ENCODE measurements around the gene MICU2. TPM values are rescaled to one million over a fixed set of nuclear protein-coding genes. Genes with fewer than 3 reads are reported as not detected.

The MICU2 gene
- total and polyA plus RNA-seq, 2 donors (not counting 1 experiment from before 2014, with no cell fraction given): 43.3 to 43.9 TPM

GRCh38 chr13:21522847-21523246, 81.1 kb downstream of the MICU2 start:
- no peak for DNase-seq (ENCODE audit: low read depth in 2 of 2)
- no peak overlapping the region for H3K27ac ChIP-seq (ENCODE audit: insufficient read depth, low read length)
- TF ChIP-seq CTCF (conservative IDR thresholded peaks at IDR 0.05 in 1 of 2, IDR thresholded peaks at IDR 0.05 in 1 of 2; ENCODE audit: low read depth in 1 of 2, low read length in 2 of 2) (no peak), EZH2 (IDR thresholded peaks at IDR 0.05; ENCODE audit: low read length, missing control alignments) (no peak)
- H3K4me3 ChIP-seq (replicated peaks in 1 of 4; ENCODE audit: control extremely low read depth in 1 of 4, insufficient read depth in 1 of 4, low read depth in 3 of 4, low read length in 4 of 4): no peak overlapping the region
- no peaks in the 10 kb centered on the region for H3K36me3 ChIP-seq (ENCODE audit: control insufficient read depth, insufficient read depth, low read length)
- H3K4me1 ChIP-seq (ENCODE audit: control insufficient read depth, extremely low read depth, insufficient read depth, low read length): no peaks in the 10 kb centered on the region
- no peak overlapping the region for H2AFZ ChIP-seq (ENCODE audit: low read length)
- H3K79me2 ChIP-seq (ENCODE audit: control insufficient read depth, insufficient read depth, low read length): no peaks in the 10 kb centered on the region
- H3K9me3 ChIP-seq (ENCODE audit: control insufficient read depth, insufficient read depth, low read depth, low read length): no peaks in the 10 kb centered on the region
- no peak overlapping the region for H3K4me2 ChIP-seq (ENCODE audit: extremely low read depth, insufficient read depth, low read length)
- H4K20me1 ChIP-seq (ENCODE audit: control insufficient read depth, extremely low read depth, insufficient read depth, low read length): no peaks in the 10 kb centered on the region
- H3K27me3 ChIP-seq (ENCODE audit: control insufficient read depth, insufficient read depth, low read length): no peaks in the 10 kb centered on the region
- H3K9ac ChIP-seq (ENCODE audit: insufficient read depth, low read length): no peak overlapping the region

- H3K4me1 ChIP-seq (ENCODE audit: control insufficient read depth, extremely low read depth, insufficient read depth, low read length): no peaks in the 10 kb centered on the region
- no peaks in the 10 kb centered on the region for H3K36me3 ChIP-seq (ENCODE audit: control insufficient read depth, insufficient read depth, low read length)
- no peaks in the 10 kb centered on the region for H3K27me3 ChIP-seq (ENCODE audit: control insufficient read depth, insufficient read depth, low read length)
- no peak for TF ChIP-seq CTCF (conservative IDR thresholded peaks at IDR 0.05 in 1 of 2, IDR thresholded peaks at IDR 0.05 in 1 of 2; ENCODE audit: low read depth in 1 of 2, low read length in 2 of 2)
- no peak for TF ChIP-seq EZH2 (IDR thresholded peaks at IDR 0.05; ENCODE audit: low read length, missing control alignments)
- H4K20me1 ChIP-seq (ENCODE audit: control insufficient read depth, extremely low read depth, insufficient read depth, low read length): no peaks in the 10 kb centered on the region
- no peak overlapping the region for H2AFZ ChIP-seq (ENCODE audit: low read length)
- no peaks in the 10 kb centered on the region for H3K79me2 ChIP-seq (ENCODE audit: control insufficient read depth, insufficient read depth, low read length)
- no peak overlapping the region for H3K4me2 ChIP-seq (ENCODE audit: extremely low read depth, insufficient read depth, low read length)
- H3K9me3 ChIP-seq (ENCODE audit: control insufficient read depth, insufficient read depth, low read depth, low read length): no peaks in the 10 kb centered on the region
- DNase-seq (ENCODE audit: low read depth in 2 of 2): no peak
- no peak overlapping the region for H3K9ac ChIP-seq (ENCODE audit: insufficient read depth, low read length)
- H3K27ac ChIP-seq (ENCODE audit: insufficient read depth, low read length): no peak overlapping the region
- no peak overlapping the region for H3K4me3 ChIP-seq (replicated peaks in 1 of 4; ENCODE audit: control extremely low read depth in 1 of 4, insufficient read depth in 1 of 4, low read depth in 3 of 4, low read length in 4 of 4)
Measured at GRCh38 chr13:21522130-21522529, 81.8 kb downstream of the MICU2 start.

GRCh38 chr13:21518617-21519144, 85.3 kb downstream of the MICU2 start:
- H4K20me1 ChIP-seq (ENCODE audit: control insufficient read depth, extremely low read depth, insufficient read depth, low read length): no peaks in the 10 kb centered on the region
- no peaks in the 10 kb centered on the region for H3K79me2 ChIP-seq (ENCODE audit: control insufficient read depth, insufficient read depth, low read length)
- H3K36me3 ChIP-seq (ENCODE audit: control insufficient read depth, insufficient read depth, low read length): no peaks in the 10 kb centered on the region
- no peak for DNase-seq (ENCODE audit: low read depth in 2 of 2)
- no peak overlapping the region for H3K4me2 ChIP-seq (ENCODE audit: extremely low read depth, insufficient read depth, low read length)
- TF ChIP-seq CTCF (conservative IDR thresholded peaks at IDR 0.05 in 1 of 2, IDR thresholded peaks at IDR 0.05 in 1 of 2; ENCODE audit: low read depth in 1 of 2, low read length in 2 of 2) (no peak), EZH2 (IDR thresholded peaks at IDR 0.05; ENCODE audit: low read length, missing control alignments) (no peak)
- no peaks in the 10 kb centered on the region for H3K9me3 ChIP-seq (ENCODE audit: control insufficient read depth, insufficient read depth, low read depth, low read length)
- H3K27me3 ChIP-seq (ENCODE audit: control insufficient read depth, insufficient read depth, low read length): no peaks in the 10 kb centered on the region
- H3K4me1 ChIP-seq (ENCODE audit: control insufficient read depth, extremely low read depth, insufficient read depth, low read length): no peaks in the 10 kb centered on the region
- H2AFZ ChIP-seq (ENCODE audit: low read length): no peak overlapping the region
- H3K9ac ChIP-seq (ENCODE audit: insufficient read depth, low read length): no peak overlapping the region
- H3K4me3 ChIP-seq (replicated peaks in 1 of 4; ENCODE audit: control extremely low read depth in 1 of 4, insufficient read depth in 1 of 4, low read depth in 3 of 4, low read length in 4 of 4): no peak overlapping the region
- no peak overlapping the region for H3K27ac ChIP-seq (ENCODE audit: insufficient read depth, low read length)

Measured in fibroblast of lung (primary cell).